IMR-90 (cell line): Measurements from ENCODE around the gene TPGS2. TPM values are rescaled to one million over a fixed set of nuclear protein-coding genes. Genes with fewer than 3 reads are reported as not detected.

Source experiments
- ATAC-seq: fragments of 200-7000 bp; cut with Tn5 transposase; 2 replicates; pipeline ENCODE4 v1.9.1; 2020; ENCODE audit warnings: low read depth, mild to moderate bottlenecking, moderate library complexity
- BruUV-seq: library from RNA; stranded (reverse); fragments of 400-500 nt; replicated peaks from 2 replicates; lab custom pipeline; 2021; lab: Mats Ljungman, UMichigan
- CTCF ChIA-PET: fragments of 300-600 bp; formaldehyde crosslinking; extraction: SDS; loops from one replicate; lab custom pipeline; 2021; ENCODE audit warnings: antibody characterized with exemption; lab: Yijun Ruan, JAX
- POLR2A ChIA-PET: fragments of 300-600 bp; sonication (Branson Sonifier 250); formaldehyde crosslinking; loops from one replicate; lab custom pipeline; 2022; ENCODE audit warnings: antibody characterized with exemption; ENCODE audit not compliant: unreplicated experiment; lab: Charles Lee
- DNase-seq: peaks from one replicate; pipeline ENCODE4 v3.0.0; 2013
- H2AFZ ChIP-seq: replicated peaks from 2 replicates; pipeline ENCODE3; 2013; ENCODE audit warnings: low read length, mild to moderate bottlenecking; ENCODE audit not compliant: poor library complexity
- H2AK5ac ChIP-seq: 2 replicates; pipeline ENCODE4 v1.6.1; 2013; ENCODE audit warnings: low read depth, low read length, inconsistent platforms
- H2AK9ac ChIP-seq: replicated peaks from 2 replicates; pipeline ENCODE3; 2013; ENCODE audit warnings: mild to moderate bottlenecking, low read depth, low read length, moderate library complexity; ENCODE audit not compliant: poor library complexity
- H2BK120ac ChIP-seq: 2 replicates; pipeline ENCODE4 v1.6.1; 2013; ENCODE audit warnings: low read depth, low read length, inconsistent platforms
- H2BK15ac ChIP-seq: 3 replicates; pipeline ENCODE4 v1.6.1; 2013; ENCODE audit warnings: low read depth, low read length, inconsistent platforms
- H2BK20ac ChIP-seq: 2 replicates; pipeline ENCODE4 v1.6.1; 2013; ENCODE audit warnings: low read depth, mild to moderate bottlenecking, inconsistent platforms, low read length, moderate library complexity
- H2BK5ac ChIP-seq: 2 replicates; pipeline ENCODE4 v1.6.1; 2013; ENCODE audit warnings: mild to moderate bottlenecking, low read depth, low read length, inconsistent platforms; ENCODE audit not compliant: poor library complexity, severe bottlenecking
- H3K14ac ChIP-seq: replicated peaks from 2 replicates; pipeline ENCODE4 v1.6.1; 2013; ENCODE audit warnings: low read depth, low read length, inconsistent platforms
- H3K18ac ChIP-seq: 2 replicates; pipeline ENCODE4 v1.6.1; 2013; ENCODE audit warnings: low read depth, low read length, control low read depth
- H3K23ac ChIP-seq: 2 replicates; pipeline ENCODE4 v1.6.1; 2013; ENCODE audit warnings: low read depth, low read length, inconsistent platforms
- H3K27ac ChIP-seq: 2 replicates; pipeline ENCODE4 v1.5.1; 2013; ENCODE audit warnings: mild to moderate bottlenecking, control low read depth, low read length; ENCODE audit not compliant: insufficient read depth
- H3K27me3 ChIP-seq: 2 replicates; pipeline ENCODE4 v1.6.1; 2013; ENCODE audit warnings: low read length; ENCODE audit not compliant: control insufficient read depth, insufficient read depth
- H3K36me3 ChIP-seq: 2 replicates; pipeline ENCODE4 v1.6.1; 2013; ENCODE audit warnings: low read length, mixed read lengths; ENCODE audit not compliant: control insufficient read depth, insufficient read depth
- H3K4ac ChIP-seq: 2 replicates; pipeline ENCODE4 v1.6.1; 2013; ENCODE audit warnings: low read depth, low read length, inconsistent platforms
- H3K4me1 ChIP-seq: 2 replicates; pipeline ENCODE4 v1.6.1; 2013; ENCODE audit warnings: low read length, mixed read lengths; ENCODE audit not compliant: control insufficient read depth, insufficient read depth
- H3K4me2 ChIP-seq: 2 replicates; pipeline ENCODE4 v1.6.1; 2013; ENCODE audit warnings: low read depth, mild to moderate bottlenecking, control low read depth, low read length, moderate library complexity
- H3K4me3 ChIP-seq: 2 replicates; pipeline ENCODE4 v1.5.1; 2013; ENCODE audit warnings: low read depth, mild to moderate bottlenecking, control low read depth, low read length, moderate library complexity; ENCODE audit not compliant: insufficient read depth
- H3K56ac ChIP-seq: 2 replicates; pipeline ENCODE4 v1.6.1; 2013; ENCODE audit warnings: low read length, inconsistent platforms; ENCODE audit not compliant: insufficient read depth; ENCODE audit errors: extremely low read depth
- H3K79me1 ChIP-seq, 2 experiments: 2 replicates each; pipeline ENCODE4 v1.6.1; 2013; ENCODE audit warnings: low read length in 2 of 2, inconsistent platforms in 1 of 2, low read depth in 1 of 2
- H3K9ac ChIP-seq: 2 replicates; pipeline ENCODE4 v1.6.1; 2013; ENCODE audit warnings: low read depth, low read length, control low read depth
- H3K9me1 ChIP-seq: 2 replicates; pipeline ENCODE4 v1.6.1; 2013; ENCODE audit warnings: low read length, inconsistent platforms; ENCODE audit not compliant: insufficient read depth
- H3K9me3 ChIP-seq: 2 replicates; pipeline ENCODE4 v1.6.1; 2013; ENCODE audit warnings: low read length; ENCODE audit not compliant: control insufficient read depth, insufficient read depth
- H4K20me1 ChIP-seq: 2 replicates; pipeline ENCODE4 v1.6.1; 2013; ENCODE audit warnings: low read length, inconsistent platforms; ENCODE audit not compliant: insufficient read depth
- H4K5ac ChIP-seq: 2 replicates; pipeline ENCODE4 v1.6.1; 2013; ENCODE audit warnings: mild to moderate bottlenecking, low read depth, low read length, control low read depth
- H4K8ac ChIP-seq, 2 experiments: 2 replicates each; pipeline ENCODE4 v1.6.1; 2013; ENCODE audit warnings: low read depth in 2 of 2, low read length in 2 of 2, control low read depth in 1 of 2, inconsistent platforms in 1 of 2
- H4K91ac ChIP-seq: 2 replicates; pipeline ENCODE4 v1.6.1; 2013; ENCODE audit warnings: low read depth, low read length, inconsistent platforms; ENCODE audit not compliant: insufficient read depth
- BHLHE40 ChIP-seq: fragments of 150-350 bp; IDR thresholded peaks from 2 replicates; pipeline ENCODE4 v1.6.1; 2016; ENCODE audit warnings: mild to moderate bottlenecking, low read depth, low read length
- CEBPB ChIP-seq: IDR thresholded peaks from 2 replicates; pipeline ENCODE4 v1.6.1; 2012; ENCODE audit warnings: low read depth, low read length, improper control_type of control experiment
- CHD1 ChIP-seq: IDR thresholded peaks from 2 replicates; pipeline ENCODE4 v1.6.1; 2012; ENCODE audit warnings: low read depth, low read length, improper control_type of control experiment
- MXI1 ChIP-seq: IDR thresholded peaks from 2 replicates; pipeline ENCODE4 v1.6.1; 2012; ENCODE audit warnings: low read depth, mild to moderate bottlenecking, low read length, moderate library complexity, borderline replicate concordance
- NFE2L2 ChIP-seq: fragments of 150-350 bp; IDR thresholded peaks from 2 replicates; pipeline ENCODE4 v1.6.1; 2016; ENCODE audit warnings: low read depth, mild to moderate bottlenecking, low read length
- POLR2A ChIP-seq: IDR thresholded peaks from 2 replicates; pipeline ENCODE4 v1.6.1; 2012; ENCODE audit warnings: mild to moderate bottlenecking, low read depth, low read length
- WGBS, 2 experiments: methylation state at CpG; one replicate each; pipeline versions ENCODE4 v1.1.5 to v1.1.7; 2013; ENCODE audit warnings: missing lambda C conversion rate in 2 of 2; ENCODE audit not compliant: insufficient read length in 1 of 2; ENCODE audit errors: extremely low coverage in 2 of 2; 5-methylcytosine and 5-hydroxymethylcytosine counted together
- dilution Hi-C: fragments of 300-500 bp; cut with HindIII; formaldehyde crosslinking; loops from one replicate; pipeline ENCODE4 v1.14.3; 2018; ENCODE audit warnings: low sequenced_read_pairs; ENCODE audit not compliant: unreplicated experiment
- in situ Hi-C: fragments of 300-500 bp; cut with MboI; formaldehyde crosslinking; loops from 3 replicates; pipeline ENCODE4 v1.14.3; 2019; ENCODE audit warnings: low sequenced_read_pairs, inconsistent platforms, mixed read lengths
- intact Hi-C: fragments of 100-400 bp; cut with micrococcal nuclease; formaldehyde crosslinking; loops from 2 replicates; pipeline ENCODE4 v1.10.0; 2022
- polyA plus RNA-seq, 3 experiments: library from polyadenylated mRNA; depleted of rRNA; stranded (reverse); fragments of >200 nt; gene quantifications; 2 replicates each; pipeline ENCODE4 v1.2.3, GENCODE V29; 2012; ENCODE audit warnings: low replicate concordance in 1 of 3
- total RNA-seq: library from RNA; depleted of rRNA; stranded (reverse); fragments of >200 nt; gene quantifications from 2 replicates; pipeline ENCODE4 v1.2.3, GENCODE V29; 2012
- TF ChIP-seq, protein P1 (sequence below): fragments of 150-350 bp; IDR thresholded peaks from 2 replicates; pipeline ENCODE4 v1.6.1; 2017; ENCODE audit warnings: mild to moderate bottlenecking, antibody characterized with exemption, low read length, low read depth
- TF ChIP-seq, protein P2 (sequence below): fragments of 150-350 bp; IDR thresholded peaks from 2 replicates; pipeline ENCODE4 v1.6.1; 2016; ENCODE audit warnings: low read depth, mild to moderate bottlenecking, low read length, moderate library complexity, borderline replicate concordance
- TF ChIP-seq, protein P3 (sequence below): conservative IDR thresholded peaks from 2 replicates; pipeline ENCODE4 v1.5.1; 2012; ENCODE audit warnings: mild to moderate bottlenecking, low read depth, low read length, improper control_type of control experiment

The TPGS2 gene
- total and polyA plus RNA-seq, 2 of the 4 experiments (the other 2 are of a cell fraction) = 201 to 294 TPM

DNA sequence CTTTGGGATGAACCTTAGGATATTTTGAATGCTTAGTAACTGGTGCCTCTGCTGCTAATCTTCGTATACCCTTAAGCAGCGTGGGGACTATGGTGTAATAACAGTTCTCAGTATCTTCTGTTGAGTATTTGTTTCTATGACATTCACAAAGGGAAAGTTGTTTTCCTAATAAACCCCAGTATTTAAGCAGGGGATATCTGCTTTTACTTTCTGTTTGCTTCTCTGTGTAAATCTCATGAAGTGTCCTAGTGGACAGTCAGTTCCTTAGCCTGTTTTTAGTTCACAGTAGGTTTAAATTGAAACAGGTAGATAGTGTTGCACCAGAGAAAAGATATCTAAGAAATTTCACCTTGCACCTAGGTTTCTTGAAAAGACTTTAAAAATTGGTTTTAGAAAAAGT lies 15.0 kb upstream of the TPGS2 start:
- H3K4ac ChIP-seq = no peak overlapping the region
- H3K9me1 ChIP-seq = peaks cover 3% of the 10 kb centered on the region; the same call in 1 of the 2 replicates
- no CpG with 5 or more reads among the region's 2 CpGs for WGBS, 2 experiments
- H3K9ac ChIP-seq = no peak overlapping the region
- no peak overlapping the region for H2BK120ac ChIP-seq
- no peak overlapping the region for H4K91ac ChIP-seq
- H3K4me3 ChIP-seq = no peak overlapping the region
- H2AFZ ChIP-seq = no peak overlapping the region
- no peak overlapping the region for H3K14ac ChIP-seq
- H3K27ac ChIP-seq = no peak overlapping the region
- no peaks in the 10 kb centered on the region for H3K27me3 ChIP-seq
- no peak overlapping the region for H2AK5ac ChIP-seq
- no peak for TF ChIP-seq NFE2L2
- TF ChIP-seq MXI1 = no peak
- no peak for TF ChIP-seq CEBPB
- no peak for TF ChIP-seq CHD1
- TF ChIP-seq, protein P1, sequence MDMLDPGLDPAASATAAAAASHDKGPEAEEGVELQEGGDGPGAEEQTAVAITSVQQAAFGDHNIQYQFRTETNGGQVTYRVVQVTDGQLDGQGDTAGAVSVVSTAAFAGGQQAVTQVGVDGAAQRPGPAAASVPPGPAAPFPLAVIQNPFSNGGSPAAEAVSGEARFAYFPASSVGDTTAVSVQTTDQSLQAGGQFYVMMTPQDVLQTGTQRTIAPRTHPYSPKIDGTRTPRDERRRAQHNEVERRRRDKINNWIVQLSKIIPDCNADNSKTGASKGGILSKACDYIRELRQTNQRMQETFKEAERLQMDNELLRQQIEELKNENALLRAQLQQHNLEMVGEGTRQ = no peak
- TF ChIP-seq BHLHE40 = no peak
- TF ChIP-seq, protein P2, sequence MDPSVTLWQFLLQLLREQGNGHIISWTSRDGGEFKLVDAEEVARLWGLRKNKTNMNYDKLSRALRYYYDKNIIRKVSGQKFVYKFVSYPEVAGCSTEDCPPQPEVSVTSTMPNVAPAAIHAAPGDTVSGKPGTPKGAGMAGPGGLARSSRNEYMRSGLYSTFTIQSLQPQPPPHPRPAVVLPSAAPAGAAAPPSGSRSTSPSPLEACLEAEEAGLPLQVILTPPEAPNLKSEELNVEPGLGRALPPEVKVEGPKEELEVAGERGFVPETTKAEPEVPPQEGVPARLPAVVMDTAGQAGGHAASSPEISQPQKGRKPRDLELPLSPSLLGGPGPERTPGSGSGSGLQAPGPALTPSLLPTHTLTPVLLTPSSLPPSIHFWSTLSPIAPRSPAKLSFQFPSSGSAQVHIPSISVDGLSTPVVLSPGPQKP = no peak
- TF ChIP-seq POLR2A = no peak
- TF ChIP-seq, protein P3, sequence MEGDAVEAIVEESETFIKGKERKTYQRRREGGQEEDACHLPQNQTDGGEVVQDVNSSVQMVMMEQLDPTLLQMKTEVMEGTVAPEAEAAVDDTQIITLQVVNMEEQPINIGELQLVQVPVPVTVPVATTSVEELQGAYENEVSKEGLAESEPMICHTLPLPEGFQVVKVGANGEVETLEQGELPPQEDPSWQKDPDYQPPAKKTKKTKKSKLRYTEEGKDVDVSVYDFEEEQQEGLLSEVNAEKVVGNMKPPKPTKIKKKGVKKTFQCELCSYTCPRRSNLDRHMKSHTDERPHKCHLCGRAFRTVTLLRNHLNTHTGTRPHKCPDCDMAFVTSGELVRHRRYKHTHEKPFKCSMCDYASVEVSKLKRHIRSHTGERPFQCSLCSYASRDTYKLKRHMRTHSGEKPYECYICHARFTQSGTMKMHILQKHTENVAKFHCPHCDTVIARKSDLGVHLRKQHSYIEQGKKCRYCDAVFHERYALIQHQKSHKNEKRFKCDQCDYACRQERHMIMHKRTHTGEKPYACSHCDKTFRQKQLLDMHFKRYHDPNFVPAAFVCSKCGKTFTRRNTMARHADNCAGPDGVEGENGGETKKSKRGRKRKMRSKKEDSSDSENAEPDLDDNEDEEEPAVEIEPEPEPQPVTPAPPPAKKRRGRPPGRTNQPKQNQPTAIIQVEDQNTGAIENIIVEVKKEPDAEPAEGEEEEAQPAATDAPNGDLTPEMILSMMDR = no peak
- ATAC-seq (no peak), DNase-seq (peak; percentile 17)
- H4K8ac ChIP-seq = no peak overlapping the region
- no peak overlapping the region for H3K23ac ChIP-seq
- no peaks in the 10 kb centered on the region for H3K79me1 ChIP-seq
- POLR2A ChIA-PET = no interaction called here
- no TSS peak for BruUV-seq
- no peak overlapping the region for H2BK15ac ChIP-seq
- no peaks in the 10 kb centered on the region for H3K36me3 ChIP-seq
- H3K56ac ChIP-seq = no peak overlapping the region
- H3K4me1 ChIP-seq = no peaks in the 10 kb centered on the region
- peak overlapping the region; percentile 64; the same call in 1 of the 2 replicates for H3K4me2 ChIP-seq
- no peak overlapping the region for H2AK9ac ChIP-seq
- in situ Hi-C loops = no loop called here
- CTCF ChIA-PET = no interaction called here
- H3K18ac ChIP-seq = no peak overlapping the region
- H4K5ac ChIP-seq = no peak overlapping the region; the same call in 1 of the 2 replicates
- H2BK5ac ChIP-seq = no peak overlapping the region
- no peak overlapping the region for H2BK20ac ChIP-seq
- no peaks in the 10 kb centered on the region for H4K20me1 ChIP-seq
- no peaks in the 10 kb centered on the region for H3K9me3 ChIP-seq
- intact Hi-C loops = no loop called here
- dilution Hi-C loops = no loop called here
